NT2/D1 (cell line): Measurements from ENCODE around the gene IL24.
"Not testable (repeated sequence)": the region's sequence is repeated elsewhere in the genome, so short reads cannot be mapped to it uniquely, and the experiment has no call there.

Experiments used
- SUZ12 ChIP-seq: IDR thresholded peaks from 2 replicates; pipeline ENCODE4 v1.6.1; 2011; ENCODE audit not compliant: insufficient read length, insufficient read depth; ENCODE audit errors: extremely low read depth
- ZNF274 ChIP-seq: IDR thresholded peaks from 2 replicates; pipeline ENCODE4 v1.6.1; 2011; ENCODE audit warnings: mild to moderate bottlenecking, low read depth, low read length

DNA sequence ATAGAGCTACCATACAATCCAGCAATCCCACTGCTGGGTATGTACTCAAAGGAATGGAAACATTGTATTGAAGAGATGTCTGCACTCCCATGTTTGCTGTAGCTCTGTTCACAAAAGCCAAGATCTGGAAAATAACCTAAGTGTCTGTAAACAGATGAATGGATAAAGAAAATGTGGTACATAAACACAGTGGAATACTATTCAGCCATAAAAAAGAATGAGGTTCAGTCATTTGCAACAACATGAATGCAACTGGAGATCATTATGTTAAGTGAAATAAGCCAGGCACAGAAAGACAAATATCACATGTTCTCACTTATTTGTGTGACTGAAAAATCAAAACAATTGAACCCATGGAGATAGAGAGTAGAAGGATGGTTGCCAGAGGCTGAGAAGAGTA is 43.5 kb upstream of the IL24 start:
- not testable (repeated sequence) for TF ChIP-seq ZNF274, SUZ12
